SKM-1 treated with dmso at 0.1 percent for 144 hours (cell line): ENCODE results near the gene ZNF280C.
A peak's percentile ranks its signal among the peaks of the same experiment; 100 is the strongest.

Experiments used
- DNase-seq: peaks from one replicate; lab custom pipeline; 2025; ENCODE audit not compliant: unreplicated experiment; lab: John Stamatoyannopoulos, UW

The ZNF280C gene

GRCh38 chrX:130179579-130180215 is 89.0 kb downstream of the ZNF280C start:
- DNase-seq, result no peak

GRCh38 chrX:130179170-130179569 is 89.5 kb downstream of the ZNF280C start:
- DNase-seq, result no peak

DNA sequence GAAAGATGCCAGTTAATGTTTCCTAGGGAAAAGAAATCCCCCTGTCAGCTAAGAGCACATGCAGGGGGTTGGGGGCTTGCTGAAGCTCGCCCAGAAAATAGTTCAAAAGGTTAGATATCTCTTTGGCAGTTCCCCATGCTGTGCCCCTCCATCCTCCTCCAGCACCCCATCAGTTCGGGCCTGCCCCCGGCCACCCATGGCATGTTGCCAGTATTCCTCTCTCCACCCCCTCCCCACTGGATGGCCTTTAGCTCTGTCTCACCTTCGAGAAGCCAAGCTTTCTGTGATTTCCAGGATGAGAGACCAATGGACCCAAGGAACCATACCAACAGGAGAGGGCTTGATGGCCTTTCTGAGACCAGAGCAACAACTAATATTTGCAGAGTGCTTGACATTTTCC is 91.8 kb downstream of the ZNF280C start:
- DNase-seq, result no peak

DNA sequence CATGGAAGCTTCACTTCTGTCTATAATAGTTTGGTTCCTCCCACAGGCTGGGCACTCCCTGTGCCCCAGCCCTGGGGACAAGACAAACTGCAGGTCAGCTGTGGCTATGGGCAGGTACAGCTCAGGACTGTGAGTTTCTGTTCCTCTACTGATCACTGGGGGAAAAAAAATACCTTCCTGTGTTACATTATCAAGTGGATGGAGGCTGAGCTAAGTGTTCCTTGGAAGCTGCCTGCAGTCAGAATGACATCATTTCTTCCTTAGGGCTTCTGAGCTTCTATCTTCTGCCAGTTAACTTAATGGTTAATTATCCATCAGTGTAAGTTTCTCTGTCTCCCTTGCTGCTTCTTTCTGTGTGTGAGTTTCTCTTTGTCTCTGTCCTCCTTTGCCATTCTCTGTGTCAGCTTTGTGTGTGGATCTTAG is 92.3 kb downstream of the ZNF280C start:
- DNase-seq, result no peak

DNA sequence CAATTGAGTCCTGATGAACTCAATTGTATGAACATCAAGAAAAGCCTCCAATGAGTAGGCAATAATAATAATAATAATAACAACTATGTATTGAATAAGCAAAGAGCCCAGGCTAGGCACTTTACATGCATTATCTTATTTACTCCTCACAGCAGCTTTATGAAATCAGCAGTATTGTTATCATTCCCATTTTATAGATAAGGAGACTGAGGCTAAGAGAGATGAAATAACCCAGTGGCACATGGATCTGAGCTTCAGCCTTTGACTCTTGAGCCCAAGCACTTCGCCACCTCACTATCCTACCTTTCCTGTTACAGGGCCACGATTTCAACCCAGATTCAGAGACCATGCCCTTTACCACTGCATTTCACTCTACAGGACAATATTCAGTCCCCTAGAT is 93.8 kb downstream of the ZNF280C start:
- DNase-seq, result no peak

- no peak for DNase-seq
Observed at GRCh38 chrX:130174045-130174704, 94.5 kb downstream of the ZNF280C start.

DNA sequence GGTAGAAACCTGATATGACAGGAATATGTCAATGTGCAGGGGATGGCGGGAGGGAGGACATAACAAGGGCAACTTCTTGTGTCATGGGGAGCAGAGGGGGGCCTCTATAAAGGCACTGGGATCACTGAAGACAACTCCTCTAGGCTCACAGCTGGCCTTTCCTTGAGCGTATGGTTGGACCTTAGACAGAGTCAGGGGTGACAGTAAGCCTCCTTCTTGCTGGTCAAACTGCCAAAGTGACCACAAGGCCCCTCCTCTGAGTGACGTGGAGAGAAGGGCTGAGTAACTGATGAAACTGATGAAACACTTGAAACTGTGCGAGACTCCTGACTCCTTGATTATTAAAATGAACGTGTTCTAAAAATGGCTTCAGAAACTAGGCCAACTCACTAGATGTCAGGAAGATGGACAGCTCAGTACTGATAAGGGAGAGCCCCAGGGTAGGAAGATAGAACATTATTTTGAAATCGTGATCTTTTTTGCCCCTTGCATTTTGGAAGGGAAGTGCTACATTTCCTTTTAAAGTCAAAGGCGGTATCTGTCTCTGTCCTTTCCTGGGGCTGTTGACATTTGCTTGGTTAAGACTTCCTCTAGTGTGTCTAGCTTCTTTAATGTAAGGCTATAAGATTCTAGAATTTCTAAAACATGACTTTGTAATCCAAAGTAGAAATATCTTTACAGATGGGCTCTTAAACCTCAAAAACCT is 95.4 kb downstream of the ZNF280C start:
- DNase-seq, result peak; percentile 76

DNA sequence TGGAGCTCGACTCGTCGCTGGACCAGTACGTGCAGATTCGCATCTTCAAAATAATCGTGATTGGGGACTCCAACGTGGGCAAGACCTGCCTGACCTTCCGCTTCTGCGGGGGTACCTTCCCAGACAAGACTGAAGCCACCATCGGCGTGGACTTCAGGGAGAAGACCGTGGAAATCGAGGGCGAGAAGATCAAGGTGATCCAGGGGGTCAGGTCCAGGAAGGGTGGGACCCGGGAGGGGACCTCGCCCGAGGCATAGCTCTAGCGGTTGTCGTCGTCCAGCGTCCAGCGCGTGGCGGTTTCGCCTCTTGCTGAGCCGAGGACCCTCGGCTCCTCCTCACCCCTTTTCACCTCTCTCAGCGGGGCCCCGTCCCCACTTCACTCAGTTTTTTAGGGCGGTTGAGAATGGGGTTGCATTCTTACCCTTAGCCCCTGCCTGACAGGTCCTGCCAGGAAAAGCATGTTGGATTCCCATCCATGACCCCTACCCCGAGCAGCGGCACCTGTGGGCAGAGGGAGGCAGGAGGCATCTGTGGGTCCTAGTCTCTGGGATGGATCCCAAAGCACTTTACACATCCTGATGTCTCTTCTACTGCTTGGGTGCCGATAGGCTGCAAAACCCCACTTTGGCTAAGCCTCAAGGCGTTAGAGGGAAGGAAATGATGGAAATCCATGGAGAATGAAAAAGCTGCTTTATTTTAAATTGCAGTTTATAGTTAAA is 96.4 kb downstream of the ZNF280C start:
- DNase-seq, result no peak

DNA sequence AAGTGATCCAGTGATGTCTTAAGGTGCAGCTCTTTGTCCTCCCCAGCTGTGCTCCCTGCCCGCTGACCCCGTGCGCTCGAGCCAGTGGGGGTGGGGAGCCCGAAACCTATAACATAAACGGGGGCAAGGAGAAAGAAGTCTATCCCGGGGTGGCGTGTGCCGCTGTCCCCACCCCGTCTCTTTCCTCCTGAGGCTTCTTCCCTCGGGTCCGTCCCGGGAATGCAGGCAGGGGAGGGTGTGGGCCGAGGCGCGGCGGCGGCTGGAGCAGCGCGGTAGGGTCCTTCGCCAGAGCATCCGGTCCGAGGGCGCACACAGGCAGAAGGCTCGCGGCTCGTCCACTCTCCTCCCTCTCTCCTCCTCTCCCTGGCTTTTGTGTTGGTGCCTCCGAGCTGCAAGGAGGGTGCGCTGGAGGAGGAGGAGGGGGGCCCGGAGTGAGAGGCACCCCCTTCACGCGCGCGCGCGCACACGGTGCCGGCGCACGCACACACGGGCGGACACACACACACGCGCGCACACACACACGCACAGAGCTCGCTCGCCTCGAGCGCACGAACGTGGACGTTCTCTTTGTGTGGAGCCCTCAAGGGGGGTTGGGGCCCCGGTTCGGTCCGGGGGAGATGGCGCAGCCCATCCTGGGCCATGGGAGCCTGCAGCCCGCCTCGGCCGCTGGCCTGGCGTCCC is 97.1 kb downstream of the ZNF280C start, which contains the start of gene RAB33A:
TSS of gene RAB33A (plus strand) at position 517 of the 681 bp plus-strand sequence. CDS start at position 618, 101 bp downstream.
- DNase-seq, result no peak

GRCh38 chrX:130170752-130171445 is 97.8 kb downstream of the ZNF280C start:
- DNase-seq, result peak; percentile 44

- DNase-seq, result no peak
Observed at GRCh38 chrX:130167040-130167439, 101.7 kb downstream of the ZNF280C start.

DNA sequence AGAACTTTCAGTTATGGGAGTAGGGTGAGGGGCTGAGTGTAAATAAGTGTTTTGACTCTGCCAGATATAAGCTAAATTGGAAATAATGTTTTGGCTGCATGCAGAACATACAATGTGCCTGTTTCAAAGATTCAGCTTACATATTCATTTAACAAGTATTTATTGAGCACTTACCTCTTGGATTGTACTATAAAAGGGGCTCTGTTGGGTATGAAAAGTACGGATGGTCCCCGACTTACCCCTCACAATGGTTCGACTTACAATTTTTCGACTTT is 102.3 kb downstream of the ZNF280C start:
- no peak for DNase-seq

DNA sequence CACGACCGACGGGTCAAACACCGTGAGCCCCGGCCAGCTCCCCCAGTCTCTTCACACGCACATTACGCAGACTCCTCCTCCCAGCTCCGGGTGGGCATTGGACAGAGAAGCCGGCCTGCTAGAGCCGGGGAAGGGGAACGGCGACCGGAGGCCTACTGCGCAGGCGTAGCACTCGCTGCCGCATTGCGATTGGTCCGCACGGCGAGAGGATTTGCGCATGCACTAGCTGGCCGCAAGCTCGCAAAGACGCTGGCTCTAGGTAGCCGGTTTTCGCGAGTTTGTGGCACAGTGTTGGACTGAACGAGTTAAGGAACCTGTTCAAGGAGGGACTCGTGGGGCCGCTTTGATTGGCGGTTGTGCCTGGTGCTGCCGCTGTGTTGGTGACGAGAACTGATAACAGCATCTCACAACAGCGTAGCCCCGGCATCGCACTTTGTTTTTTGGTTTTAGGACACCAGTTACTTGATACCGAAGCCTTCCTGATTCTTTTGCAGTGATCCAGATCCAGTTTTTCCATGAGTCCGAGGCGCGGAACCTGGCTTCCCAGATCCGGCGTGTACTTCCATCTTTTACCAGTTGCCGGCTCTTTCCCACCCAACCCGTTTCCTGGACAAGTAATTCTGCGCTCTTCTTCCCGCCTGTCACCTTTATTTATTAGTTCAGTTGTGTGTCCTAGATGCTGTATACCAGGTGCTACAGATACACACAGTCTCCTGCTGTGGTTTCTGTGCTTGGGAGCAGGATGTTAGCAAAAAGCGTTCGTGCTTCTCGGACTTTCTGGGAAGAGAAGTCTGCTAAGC is 102.8 kb downstream of the ZNF280C start, which contains the start of gene AIFM1:
TSS of gene AIFM1 (minus strand) at position 139 of the 800 bp plus-strand sequence. CDS start 185 bp downstream, outside the sequence.
- peak; percentile 83 for DNase-seq

DNA sequence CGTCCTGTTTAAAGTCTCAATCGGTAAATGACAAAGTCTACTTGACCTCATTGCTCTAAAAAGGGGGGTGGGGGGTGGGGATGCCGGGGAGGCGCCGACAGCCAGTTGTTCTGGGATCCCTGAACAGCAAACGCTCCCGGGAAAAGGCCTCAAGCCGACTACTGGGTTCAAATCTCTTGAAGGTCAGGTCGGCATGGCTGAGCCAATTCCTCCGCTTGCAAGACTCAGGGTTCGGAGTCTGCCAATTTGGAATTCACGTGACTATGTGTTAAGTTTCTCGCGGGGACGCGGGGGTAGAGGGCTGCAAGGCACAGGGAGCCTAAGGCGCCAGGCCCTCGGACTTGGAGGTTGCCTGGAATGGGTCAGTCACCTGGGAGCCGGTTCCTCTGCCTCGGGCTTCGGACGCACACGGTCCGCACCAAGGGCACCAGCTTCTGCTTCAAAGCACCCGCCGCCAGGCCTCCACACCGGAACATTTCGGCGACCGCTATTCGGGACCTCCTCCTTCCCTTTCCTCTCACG is 103.5 kb downstream of the ZNF280C start:
- no peak for DNase-seq

GRCh38 chrX:130163398-130163797 is 105.3 kb downstream of the ZNF280C start:
- DNase-seq, result no peak

- no peak for DNase-seq
Observed at GRCh38 chrX:130162094-130162735, 106.5 kb downstream of the ZNF280C start.

GRCh38 chrX:130159776-130160175 is 108.9 kb downstream of the ZNF280C start:
- DNase-seq, result no peak

DNA sequence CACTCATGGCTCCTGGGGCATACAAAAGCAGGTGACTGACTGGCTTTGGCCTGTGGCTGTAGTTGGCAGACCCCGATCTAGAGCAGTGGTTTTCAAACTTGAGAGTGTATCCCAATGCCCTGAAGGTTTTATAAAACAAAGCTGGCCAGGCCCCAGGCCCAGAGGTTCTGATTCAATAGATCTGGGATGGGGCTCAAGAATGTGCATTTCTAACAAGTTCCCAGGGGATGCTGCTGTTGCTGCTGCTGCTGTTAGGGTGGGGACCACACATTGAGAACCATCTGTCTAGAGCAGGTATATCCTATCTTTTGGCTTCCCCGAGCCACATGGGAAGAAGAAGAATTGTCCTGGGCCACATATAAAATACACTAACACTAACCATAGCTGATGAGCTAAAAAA is 110.4 kb downstream of the ZNF280C start:
- no peak for DNase-seq

- no peak for DNase-seq
Observed at GRCh38 chrX:130155564-130155963, 113.1 kb downstream of the ZNF280C start.
